Endothelial cell of umbilical vein (primary cell): ENCODE data around the gene RHOBTB1. TPM values are rescaled to one million over a fixed set of nuclear protein-coding genes. Genes with fewer than 3 reads are reported as not detected.

Experiments used
- BruUV-seq: library from RNA; stranded (reverse); fragments of 400-500 nt; replicated peaks from 2 replicates; lab custom pipeline; 2021; lab: Mats Ljungman, UMichigan
- CTCF ChIA-PET: fragments of 300-600, 350-600 bp; sonication (Branson Sonifier 250); formaldehyde crosslinking; loops from one replicate; lab custom pipeline; 2021; ENCODE audit warnings: antibody characterized with exemption, inconsistent platforms; lab: Charles Lee
- POLR2A ChIA-PET: fragments of 300-600, 350-600 bp; sonication (Branson Sonifier 250); formaldehyde crosslinking; loops from one replicate; lab custom pipeline; 2021; ENCODE audit warnings: antibody characterized with exemption, inconsistent platforms; lab: Charles Lee
- DNase-seq: peaks from one replicate; pipeline ENCODE4 v3.0.0-alpha.2; 2011; ENCODE audit warnings: low read depth, low spot score
- FAIRE-seq: peaks from 2 replicates; lab custom pipeline; 2011; peaks lifted over from hg19 to GRCh38; lab: Jason Lieb, UNC
- H2AFZ ChIP-seq: 2 replicates; pipeline ENCODE4 v1.6.0; 2012; ENCODE audit warnings: low read depth, low read length, control low read depth, inconsistent platforms
- H3K27ac ChIP-seq: 2 replicates; pipeline ENCODE4 v1.5.1; 2011; ENCODE audit warnings: low read depth, mild to moderate bottlenecking, control low read depth, low read length, moderate library complexity; ENCODE audit not compliant: insufficient read depth
- H3K27me3 ChIP-seq, 2 experiments: 2 replicates each; pipeline versions ENCODE4 v1.6.0 to v1.6.1; 2011; ENCODE audit warnings: low read length in 2 of 2, mixed read lengths in 1 of 2; ENCODE audit not compliant: control insufficient read depth in 2 of 2, insufficient read depth in 2 of 2
- H3K36me3 ChIP-seq, 2 experiments: 2 replicates in 1 of 2; 3 replicates in 1 of 2; pipeline ENCODE4 v1.5.1; 2011; ENCODE audit warnings: low read length in 2 of 2, mild to moderate bottlenecking in 1 of 2, moderate library complexity in 1 of 2; ENCODE audit not compliant: control insufficient read depth in 2 of 2, insufficient read depth in 2 of 2; ENCODE audit errors: extremely low read depth in 1 of 2
- H3K4me1 ChIP-seq: 3 replicates; pipeline ENCODE4 v1.5.1; 2011; ENCODE audit warnings: mild to moderate bottlenecking, low read length; ENCODE audit not compliant: control insufficient read depth, insufficient read depth; ENCODE audit errors: extremely low read depth
- H3K4me2 ChIP-seq: 2 replicates; pipeline ENCODE4 v1.6.1; 2011; ENCODE audit warnings: low read length, control low read depth, mixed read lengths; ENCODE audit not compliant: insufficient read depth
- H3K4me3 ChIP-seq, 3 experiments: fragments of 200-600 bp in 1 of 3; sonication (generic), shearing (Covaris generic) in 1 of 3; replicated peaks in 1 of 3; 2 replicates each; pipeline ENCODE4 v1.5.1; 2011 to 2016; ENCODE audit warnings: control low read depth in 3 of 3, low read length in 3 of 3, mild to moderate bottlenecking in 2 of 3, inconsistent platforms in 1 of 3, low read depth in 1 of 3, moderate library complexity in 1 of 3; ENCODE audit not compliant: insufficient read depth in 1 of 3
- H3K79me2 ChIP-seq: 2 replicates; pipeline ENCODE4 v1.6.0; 2012; ENCODE audit warnings: low read length, inconsistent platforms; ENCODE audit not compliant: control insufficient read depth, insufficient read depth
- H3K9ac ChIP-seq: replicated peaks from 2 replicates; pipeline ENCODE3; 2011; ENCODE audit warnings: low read length, control low read depth; ENCODE audit not compliant: insufficient read depth; ENCODE audit errors: extremely low read depth
- H3K9me1 ChIP-seq: replicated peaks from 3 replicates; pipeline ENCODE4 v1.6.0; 2011; ENCODE audit warnings: mild to moderate bottlenecking, low read length; ENCODE audit not compliant: control insufficient read depth, insufficient read depth; ENCODE audit errors: extremely low read depth
- H3K9me3 ChIP-seq: replicated peaks from 2 replicates; pipeline ENCODE4 v1.5.1; 2012; ENCODE audit warnings: low read length, inconsistent platforms; ENCODE audit not compliant: control insufficient read depth, insufficient read depth
- H4K20me1 ChIP-seq: replicated peaks from 2 replicates; pipeline ENCODE3; 2011; ENCODE audit warnings: mild to moderate bottlenecking, low read length; ENCODE audit not compliant: control insufficient read depth, insufficient read depth; ENCODE audit errors: extremely low read depth
- CTCF ChIP-seq, 2 donors: IDR thresholded peaks; 1 replicate in 1 of 2; 2 replicates in 1 of 2; pipeline ENCODE4 v1.5.1; 2011; ENCODE audit warnings: low read length in 2 of 2, mild to moderate bottlenecking in 2 of 2, moderate library complexity in 2 of 2, control low read depth in 1 of 2, inconsistent platforms in 1 of 2, low read depth in 1 of 2; ENCODE audit not compliant: insufficient read depth in 1 of 2; ENCODE audit errors: extremely low read depth in 1 of 2
- EZH2 ChIP-seq: IDR thresholded peaks from 2 replicates; pipeline ENCODE4 v1.6.1; 2012; ENCODE audit warnings: borderline replicate concordance, low read depth, mild to moderate bottlenecking, moderate library complexity, low read length, inconsistent platforms; ENCODE audit not compliant: severe bottlenecking
- FOS ChIP-seq: IDR thresholded peaks from 2 replicates; pipeline ENCODE4 v1.6.1; 2011; ENCODE audit warnings: mild to moderate bottlenecking, low read length, moderate library complexity, borderline replicate concordance; ENCODE audit not compliant: insufficient read depth
- JUN ChIP-seq: IDR thresholded peaks from 2 replicates; pipeline ENCODE4 v1.6.1; 2011; ENCODE audit warnings: borderline replicate concordance, low read depth; ENCODE audit not compliant: insufficient read length, insufficient read depth
- MAX ChIP-seq: IDR thresholded peaks from 2 replicates; pipeline ENCODE4 v1.6.1; 2011; ENCODE audit not compliant: insufficient read depth, insufficient read length
- MYC ChIP-seq: IDR thresholded peaks from one replicate; pipeline ENCODE4 v1.6.1; 2011; ENCODE audit warnings: mild to moderate bottlenecking, low read depth, low read length
- POLR2A ChIP-seq: IDR thresholded peaks from 2 replicates; pipeline ENCODE4 v1.6.1; 2012; ENCODE audit warnings: low read depth, mild to moderate bottlenecking, control low read depth, low read length
- POLR2AphosphoS5 ChIP-seq: IDR thresholded peaks from 2 replicates; pipeline ENCODE4 v1.6.1; 2012; ENCODE audit warnings: low read depth, mild to moderate bottlenecking, control low read depth, low read length, moderate library complexity; ENCODE audit not compliant: insufficient read depth
- dilution Hi-C: fragments of 300-500 bp; cut with MboI; formaldehyde crosslinking; loops from one replicate; pipeline ENCODE4 v1.15.0; 2019; ENCODE audit warnings: low sequenced_read_pairs; ENCODE audit not compliant: extremely low pct_ligation_motif_present
- intact Hi-C: fragments of 100-400 bp; cut with micrococcal nuclease; formaldehyde crosslinking; loops from one replicate; pipeline ENCODE4 v1.10.0; 2022
- polyA plus RNA-seq, 4 experiments: library from polyadenylated mRNA; depleted of rRNA in 3 of 4; stranded (reverse) in 3 of 4; unstranded in 1 of 4; fragments of >200 nt; gene quantifications; 2 replicates each; pipeline versions ENCODE4 v1.2.1 to v1.2.3, GENCODE V29; 2011 to 2012; ENCODE audit warnings: missing spikeins in 1 of 4
- total RNA-seq: library from RNA; stranded (reverse); gene quantifications from 2 replicates; pipeline ENCODE4 v1.2.3, GENCODE V29; 2021

RHOBTB1 gene
- total and polyA plus RNA-seq, 2 donors (not counting 3 experiments of a cell fraction or from before 2014, with no cell fraction given), result 21.2 to 31.0 TPM

- no peak for TF ChIP-seq CTCF (IDR thresholded peaks at IDR 0.05; ENCODE audit: extremely low read depth in 1 of 2, insufficient read depth in 1 of 2, low read depth in 1 of 2, low read length in 2 of 2)
- no peak for TF ChIP-seq JUN
- no peak for TF ChIP-seq POLR2AphosphoS5
- no peak for TF ChIP-seq EZH2
- TF ChIP-seq POLR2A, result no peak
- no peak for TF ChIP-seq FOS
- no peak for TF ChIP-seq MAX
- no peak for TF ChIP-seq MYC
- CTCF ChIA-PET, result interaction anchor here (0.9 to 1.9 kb wide), 3 partner anchors 13 to 76 kb away, joined by 3 to 9 read pairs (median 4); no protein-coding TSS in a partner anchor
- no peaks in the 10 kb centered on the region for H3K27me3 ChIP-seq
- intact Hi-C loops (no loop called here), dilution Hi-C loops (no loop called here)
- no peaks in the 10 kb centered on the region for H3K36me3 ChIP-seq
- H3K9ac ChIP-seq, result no peak overlapping the region
- DNase-seq (no peak), FAIRE-seq (peak; percentile 8)
- H3K9me3 ChIP-seq, result no peaks in the 10 kb centered on the region
- H3K9me1 ChIP-seq, result no peaks in the 10 kb centered on the region
- POLR2A ChIA-PET, result interaction anchor here (0.7 kb wide), 1 partner anchor 104 kb away, joined by 4 read pairs; no protein-coding TSS in a partner anchor
- H2AFZ ChIP-seq, result no peak overlapping the region
- no TSS peak for BruUV-seq
- no peaks in the 10 kb centered on the region for H4K20me1 ChIP-seq
- H3K4me3 ChIP-seq, result no peak overlapping the region
- no peak overlapping the region for H3K4me2 ChIP-seq
- no peak overlapping the region for H3K27ac ChIP-seq
- no peaks in the 10 kb centered on the region for H3K79me2 ChIP-seq
- H3K4me1 ChIP-seq, result peaks cover 18% of the 10 kb centered on the region
Observed at GRCh38 chr10:60948851-60949250, 4.9 kb upstream of the RHOBTB1 start.
